Natural killer cell (primary cell): ENCODE data around the gene SRXN1. TPM values are rescaled to one million over a fixed set of nuclear protein-coding genes. Genes with fewer than 3 reads are reported as not detected.

Experiments used
- ATAC-seq, 3 donors: fragments of 150-1000 bp in 2 of 3; fragments of 200-7000 bp in 1 of 3; cut with Tn5 transposase; 1 replicate in 1 of 3; 2 replicates in 2 of 3; pipeline ENCODE4 v1.10.0; 2021; ENCODE audit warnings: mild to moderate bottlenecking in 2 of 3, moderate library complexity in 2 of 3
- DNase-seq, 2 donors: peaks; one replicate each; pipeline versions ENCODE4 v3.0.0 to v3.0.0-alpha.2; 2013 to 2021; ENCODE audit warnings: mixed read lengths in 1 of 2
- H3K27ac ChIP-seq: one replicate; pipeline ENCODE4 v1.5.1; 2013; ENCODE audit warnings: mild to moderate bottlenecking, low read length
- H3K27me3 ChIP-seq: one replicate; pipeline ENCODE4 v1.6.1; 2013; ENCODE audit warnings: low read length; ENCODE audit not compliant: control insufficient read depth, insufficient read depth
- H3K36me3 ChIP-seq: one replicate; pipeline ENCODE4 v1.6.1; 2013; ENCODE audit warnings: low read length; ENCODE audit not compliant: control insufficient read depth, insufficient read depth
- H3K4me1 ChIP-seq: one replicate; pipeline ENCODE4 v1.6.1; 2013; ENCODE audit warnings: low read length; ENCODE audit not compliant: control insufficient read depth, insufficient read depth
- H3K4me3 ChIP-seq: one replicate; pipeline ENCODE4 v1.5.1; 2013; ENCODE audit warnings: low read length
- H3K9me3 ChIP-seq: one replicate; pipeline ENCODE4 v1.6.1; 2013; ENCODE audit warnings: low read length; ENCODE audit not compliant: control insufficient read depth, insufficient read depth
- H3K27ac Mint-ChIP-seq, 2 donors: one replicate each; pipeline ENCODE4 v1.8.0; 2022; ENCODE audit warnings: mild to moderate bottlenecking in 2 of 2, mixed read lengths in 2 of 2, moderate library complexity in 1 of 2
- H3K27me3 Mint-ChIP-seq, 2 donors: one replicate each; pipeline ENCODE4 v1.8.0; 2022; ENCODE audit warnings: low read depth in 2 of 2, mixed read lengths in 2 of 2
- H3K36me3 Mint-ChIP-seq: one replicate; pipeline ENCODE4 v1.8.0; 2022; ENCODE audit warnings: mixed read lengths
- H3K4me1 Mint-ChIP-seq, 2 donors: one replicate each; pipeline ENCODE4 v1.8.0; 2022; ENCODE audit warnings: mixed read lengths in 2 of 2
- H3K4me3 Mint-ChIP-seq: one replicate; pipeline ENCODE4 v1.8.0; 2022; ENCODE audit warnings: mild to moderate bottlenecking, moderate library complexity, mixed read lengths
- H3K9me3 Mint-ChIP-seq, 2 donors: one replicate each; pipeline ENCODE4 v1.8.0; 2022; ENCODE audit warnings: mixed read lengths in 2 of 2
- WGBS: methylation state at CpG from one replicate; pipeline ENCODE4 v1.1.7; 2013; ENCODE audit warnings: missing lambda C conversion rate; ENCODE audit not compliant: insufficient coverage; 5-methylcytosine and 5-hydroxymethylcytosine counted together
- intact Hi-C: fragments of 100-400 bp; cut with micrococcal nuclease; formaldehyde crosslinking; loops from one replicate; pipeline ENCODE4 v1.14.2; 2022
- total RNA-seq, 4 donors: library from RNA; stranded (reverse); fragments of 120-200 nt in 1 of 4; gene quantifications; one replicate each; pipeline versions ENCODE4 v1.2.3 to v1.2.4, GENCODE V29; 2013 to 2022
- TF ChIP-seq, protein P1 (sequence below): fragments of 200-600 bp; IDR thresholded peaks from one replicate; pipeline ENCODE4 v1.8.0; 2022; ENCODE audit warnings: antibody characterized with exemption

Gene SRXN1
- total RNA-seq, 3 donors from 2014 or later (not counting 1 experiment from before 2014, with no cell fraction given), result 9.1 to 16.7 (median 11.6) TPM

DNA sequence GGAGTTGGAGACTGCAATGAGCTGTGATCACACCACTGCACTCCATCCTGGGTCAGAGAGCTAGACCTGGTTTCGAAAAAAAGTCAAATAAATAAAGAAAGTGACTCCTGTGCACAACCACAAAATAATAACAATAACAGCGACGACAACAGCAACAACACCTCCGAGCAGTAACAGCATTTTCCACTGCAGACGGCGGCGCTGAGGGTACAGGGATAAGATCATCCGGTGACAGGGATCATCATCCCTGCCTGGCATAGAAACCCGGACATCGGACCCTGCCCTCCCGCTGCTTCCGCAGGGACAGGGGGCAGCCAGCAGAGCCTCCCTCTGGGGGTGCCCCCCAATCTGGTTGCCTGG is 11.5 kb downstream of the SRXN1 start:
- H3K36me3 ChIP-seq, result no peaks in the 10 kb centered on the region
- H3K4me3 ChIP-seq, result no peak overlapping the region
- Mint-ChIP-seq H3K27me3 (no peaks in the 10 kb centered on the region), H3K27ac (peak overlapping the region; percentile 54 to 58), H3K36me3 (no peaks in the 10 kb centered on the region), H3K4me3 (peak overlapping the region; percentile 67), H3K9me3 (no peaks in the 10 kb centered on the region), H3K4me1 (peaks cover 0 to 7% of the 10 kb centered on the region in 2 donors)
- 92% methylated on average over 12 of the region's 12 CpGs for WGBS
- DNase-seq (no peak), ATAC-seq (no peak)
- TF ChIP-seq, protein P1, sequence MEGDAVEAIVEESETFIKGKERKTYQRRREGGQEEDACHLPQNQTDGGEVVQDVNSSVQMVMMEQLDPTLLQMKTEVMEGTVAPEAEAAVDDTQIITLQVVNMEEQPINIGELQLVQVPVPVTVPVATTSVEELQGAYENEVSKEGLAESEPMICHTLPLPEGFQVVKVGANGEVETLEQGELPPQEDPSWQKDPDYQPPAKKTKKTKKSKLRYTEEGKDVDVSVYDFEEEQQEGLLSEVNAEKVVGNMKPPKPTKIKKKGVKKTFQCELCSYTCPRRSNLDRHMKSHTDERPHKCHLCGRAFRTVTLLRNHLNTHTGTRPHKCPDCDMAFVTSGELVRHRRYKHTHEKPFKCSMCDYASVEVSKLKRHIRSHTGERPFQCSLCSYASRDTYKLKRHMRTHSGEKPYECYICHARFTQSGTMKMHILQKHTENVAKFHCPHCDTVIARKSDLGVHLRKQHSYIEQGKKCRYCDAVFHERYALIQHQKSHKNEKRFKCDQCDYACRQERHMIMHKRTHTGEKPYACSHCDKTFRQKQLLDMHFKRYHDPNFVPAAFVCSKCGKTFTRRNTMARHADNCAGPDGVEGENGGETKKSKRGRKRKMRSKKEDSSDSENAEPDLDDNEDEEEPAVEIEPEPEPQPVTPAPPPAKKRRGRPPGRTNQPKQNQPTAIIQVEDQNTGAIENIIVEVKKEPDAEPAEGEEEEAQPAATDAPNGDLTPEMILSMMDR, result no peak
- intact Hi-C loops, result no loop called here
- no peak overlapping the region for H3K27ac ChIP-seq
- H3K4me1 ChIP-seq, result peaks cover 13% of the 10 kb centered on the region
- peaks cover 5% of the 10 kb centered on the region for H3K27me3 ChIP-seq
- no peaks in the 10 kb centered on the region for H3K9me3 ChIP-seq

DNA sequence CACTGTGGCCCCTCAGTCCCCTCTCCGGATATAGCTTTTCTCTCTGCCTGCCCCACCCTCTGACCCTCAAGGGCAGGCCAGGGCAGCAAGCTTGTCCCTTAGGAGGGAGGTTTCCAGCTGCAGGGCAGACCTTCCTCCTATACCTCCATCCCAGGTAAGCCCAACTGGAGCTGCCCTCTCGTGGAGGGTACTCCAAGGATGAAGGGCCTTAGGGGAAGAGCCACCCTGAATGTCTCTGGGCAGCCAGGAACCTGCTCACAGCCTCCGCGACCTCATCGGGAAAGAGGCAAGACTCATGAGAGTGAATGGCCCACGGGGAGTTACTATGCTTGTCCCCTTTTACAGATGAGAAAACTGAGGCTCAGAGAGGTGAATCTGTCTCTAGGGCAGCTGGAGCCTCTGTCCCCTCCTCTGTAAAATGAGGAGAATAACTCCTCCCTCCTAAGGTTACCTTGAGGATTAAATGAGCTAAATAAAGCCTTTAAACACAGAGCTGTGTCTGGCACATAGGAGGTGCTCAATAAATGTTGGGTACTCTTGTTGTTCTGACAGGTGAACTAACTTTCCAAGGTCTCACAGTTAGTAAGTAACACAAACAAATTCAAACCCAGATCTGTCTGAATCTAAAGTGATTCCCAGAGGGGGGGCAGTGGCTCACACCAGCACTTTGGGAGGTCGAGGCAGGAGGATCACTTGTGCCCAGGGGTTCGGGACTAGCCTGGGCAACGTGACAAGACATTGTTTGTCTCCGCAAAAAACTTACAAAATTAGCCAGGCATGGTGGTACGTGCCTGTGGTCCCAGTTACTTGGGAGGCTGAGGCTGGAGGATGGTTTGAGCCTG is 12.1 kb downstream of the SRXN1 start:
- ATAC-seq (no peak), DNase-seq (no peak)
- Histone ChIP-seq H3K27me3 (peaks cover 5% of the 10 kb centered on the region), H3K36me3 (no peaks in the 10 kb centered on the region), H3K4me1 (peaks cover 13% of the 10 kb centered on the region), H3K9me3 (no peaks in the 10 kb centered on the region), H3K4me3 (no peak overlapping the region), H3K27ac (no peak overlapping the region)
- H3K27ac Mint-ChIP-seq, result peak overlapping the region; percentile 54 to 58
- H3K4me3 Mint-ChIP-seq, result peak overlapping the region; percentile 67
- WGBS, result 85% methylated on average over 11 of the region's 11 CpGs
- intact Hi-C loops, result no loop called here
- TF ChIP-seq, protein P1, result no peak
- H3K4me1 Mint-ChIP-seq, result peaks cover 0 to 5% of the 10 kb centered on the region in 2 donors
- H3K9me3 Mint-ChIP-seq, result no peaks in the 10 kb centered on the region
- H3K27me3 Mint-ChIP-seq, result peaks cover 0 to 3% of the 10 kb centered on the region in 2 donors
- no peaks in the 10 kb centered on the region for H3K36me3 Mint-ChIP-seq

DNA sequence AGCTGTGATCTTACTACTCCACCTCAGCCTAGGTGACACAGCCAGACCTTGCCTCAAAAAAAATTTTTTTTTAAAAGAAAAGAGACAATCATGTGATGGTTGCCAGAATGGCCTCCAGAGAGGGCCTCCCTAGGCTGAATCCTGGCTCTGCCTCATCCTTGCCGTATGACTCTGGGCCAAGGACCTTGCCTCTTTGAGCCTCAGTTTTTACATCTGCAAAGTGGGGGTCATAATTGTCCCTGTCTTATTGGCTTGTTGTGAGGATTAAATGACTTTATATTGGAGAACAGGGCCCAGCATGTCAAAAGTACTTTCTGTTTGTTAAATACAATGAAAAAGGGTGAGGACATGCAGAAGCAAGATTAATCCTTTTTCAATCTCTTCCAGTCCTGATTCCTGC is 14.4 kb downstream of the SRXN1 start:
- no peak overlapping the region for H3K4me3 Mint-ChIP-seq
- H3K9me3 Mint-ChIP-seq, result no peaks in the 10 kb centered on the region
- no peak for ATAC-seq
- Histone ChIP-seq H3K9me3 (no peaks in the 10 kb centered on the region), H3K27ac (no peak overlapping the region), H3K36me3 (no peaks in the 10 kb centered on the region), H3K4me1 (peaks cover 7% of the 10 kb centered on the region), H3K4me3 (no peak overlapping the region), H3K27me3 (peaks cover 5% of the 10 kb centered on the region)
- DNase-seq, result no peak
- no peaks in the 10 kb centered on the region for H3K36me3 Mint-ChIP-seq
- H3K27ac Mint-ChIP-seq, result no peak overlapping the region
- TF ChIP-seq, protein P1, result no peak
- intact Hi-C loops, result no loop called here
- no peaks in the 10 kb centered on the region for H3K4me1 Mint-ChIP-seq
- WGBS, result 100% methylated on average over 1 of the region's 1 CpG
- peaks cover 0 to 3% of the 10 kb centered on the region in 2 donors for H3K27me3 Mint-ChIP-seq

DNA sequence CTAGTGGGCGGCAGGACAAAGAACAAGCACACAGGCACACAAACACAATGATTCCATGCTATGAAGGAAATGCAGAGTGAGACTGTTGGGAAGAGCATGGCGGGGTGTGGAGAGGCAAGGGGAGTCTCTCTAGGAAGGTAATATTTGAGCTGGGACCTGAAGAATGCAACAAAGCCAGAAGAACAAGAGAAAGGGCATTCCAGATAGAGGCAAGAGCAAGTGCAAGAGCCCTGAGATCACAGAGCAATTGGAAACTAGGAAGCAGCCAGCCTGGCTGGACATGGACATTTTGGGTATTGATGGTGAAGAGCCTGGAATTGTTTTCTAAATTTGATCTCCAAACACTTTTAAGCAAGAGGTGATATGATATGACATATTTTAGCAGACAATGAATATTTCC is 15.4 kb downstream of the SRXN1 start:
- no peak overlapping the region for H3K4me3 Mint-ChIP-seq
- H3K27me3 Mint-ChIP-seq, result peaks cover 0 to 3% of the 10 kb centered on the region in 2 donors
- H3K27ac Mint-ChIP-seq, result no peak overlapping the region
- no peak overlapping the region for H3K4me3 ChIP-seq
- WGBS, result 83% methylated on average over 2 of the region's 2 CpGs
- H3K4me1 ChIP-seq, result peaks cover 2% of the 10 kb centered on the region
- no peaks in the 10 kb centered on the region for H3K27me3 ChIP-seq
- DNase-seq, result no peak
- TF ChIP-seq, protein P1, result no peak
- H3K36me3 Mint-ChIP-seq, result no peaks in the 10 kb centered on the region
- H3K9me3 Mint-ChIP-seq, result no peaks in the 10 kb centered on the region
- ATAC-seq, result no peak
- no peaks in the 10 kb centered on the region for H3K4me1 Mint-ChIP-seq
- no peaks in the 10 kb centered on the region for H3K9me3 ChIP-seq
- intact Hi-C loops, result no loop called here
- H3K27ac ChIP-seq, result no peak overlapping the region
- H3K36me3 ChIP-seq, result no peaks in the 10 kb centered on the region
